ENCODE results near the gene IQCK. TPM values are rescaled to one million over a fixed set of nuclear protein-coding genes. Genes with fewer than 3 reads are reported as not detected.

The IQCK gene
- total and polyA plus RNA-seq, 2 donors (not counting 3 experiments of a cell fraction or from before 2014, with no cell fraction given) = 17.2 to 18.1 TPM

GRCh38 chr16:19713697-19714096, 4.4 kb upstream of the IQCK start:
- DNase-seq (ENCODE audit: low read depth, low spot score) (no peak), FAIRE-seq (no peak)
- dilution Hi-C loops (cut with MboI; ENCODE audit: extremely low pct_ligation_motif_present, low sequenced_read_pairs) (no loop called here), intact Hi-C loops (cut with micrococcal nuclease) (no loop called here)
- no TSS peak for BruUV-seq (replicated peaks)
- no peak overlapping the region for H3K27ac ChIP-seq (ENCODE audit: insufficient read depth, low read depth, low read length)
- peaks cover 9% of the 10 kb centered on the region for H3K4me1 ChIP-seq (ENCODE audit: control insufficient read depth, extremely low read depth, insufficient read depth, low read length)
- TF ChIP-seq JUN (IDR thresholded peaks at IDR 0.05; ENCODE audit: borderline replicate concordance, insufficient read depth, insufficient read length, low read depth) = no peak
- TF ChIP-seq CTCF (IDR thresholded peaks at IDR 0.05; ENCODE audit: extremely low read depth in 1 of 2, insufficient read depth in 1 of 2, low read depth in 1 of 2, low read length in 2 of 2) = no peak
- no peak for TF ChIP-seq EZH2 (IDR thresholded peaks at IDR 0.05; ENCODE audit: borderline replicate concordance, low read depth, low read length, severe bottlenecking)
- TF ChIP-seq FOS (IDR thresholded peaks at IDR 0.05; ENCODE audit: borderline replicate concordance, insufficient read depth, low read length) = no peak
- TF ChIP-seq POLR2AphosphoS5 (IDR thresholded peaks at IDR 0.05; ENCODE audit: insufficient read depth, low read depth, low read length) = no peak
- TF ChIP-seq MAX (IDR thresholded peaks at IDR 0.05; ENCODE audit: insufficient read depth, insufficient read length) = no peak
- TF ChIP-seq MYC (IDR thresholded peaks at IDR 0.05; ENCODE audit: low read depth, low read length) = no peak
- TF ChIP-seq GATA2 (IDR thresholded peaks at IDR 0.05; ENCODE audit: insufficient read depth, insufficient read length, low read depth, low read length) = no peak
- TF ChIP-seq POLR2A (IDR thresholded peaks at IDR 0.05; ENCODE audit: low read depth, low read length) = no peak
- H3K79me2 ChIP-seq (ENCODE audit: control insufficient read depth, insufficient read depth, low read length) = peaks cover 34% of the 10 kb centered on the region
- CTCF ChIA-PET = interaction anchor here (0.6 to 1.0 kb wide), 3 partner anchors 112 to 173 kb away, joined by 3 read pairs; no protein-coding TSS in a partner anchor
- POLR2A ChIA-PET = no interaction called here
- no peaks in the 10 kb centered on the region for H3K9me3 ChIP-seq (replicated peaks; ENCODE audit: control insufficient read depth, insufficient read depth, low read length)
- H3K4me2 ChIP-seq (ENCODE audit: insufficient read depth, low read length) = no peak overlapping the region
- H3K9me1 ChIP-seq (replicated peaks; ENCODE audit: control insufficient read depth, extremely low read depth, insufficient read depth, low read length) = no peaks in the 10 kb centered on the region
- no peak overlapping the region for H3K4me3 ChIP-seq (replicated peaks in 1 of 3; ENCODE audit: insufficient read depth in 1 of 3, low read depth in 1 of 3, low read length in 3 of 3)
- H3K27me3 ChIP-seq (ENCODE audit: control insufficient read depth in 2 of 2, insufficient read depth in 2 of 2, low read length in 2 of 2) = no peaks in the 10 kb centered on the region
- no peak overlapping the region for H3K9ac ChIP-seq (replicated peaks; ENCODE audit: extremely low read depth, insufficient read depth, low read length)
- H4K20me1 ChIP-seq (replicated peaks; ENCODE audit: control insufficient read depth, extremely low read depth, insufficient read depth, low read length) = no peaks in the 10 kb centered on the region
- peaks cover 0 to 11% of the 10 kb centered on the region in 2 experiments for H3K36me3 ChIP-seq (ENCODE audit: control insufficient read depth in 2 of 2, extremely low read depth in 1 of 2, insufficient read depth in 2 of 2, low read length in 2 of 2)
- H2AFZ ChIP-seq (ENCODE audit: low read depth, low read length) = no peak overlapping the region

Measured in endothelial cell of umbilical vein (primary cell).